GM18861 (cell line): ENCODE data around the gene C5orf15.
"Not testable (repeated sequence)": the region's sequence is repeated elsewhere in the genome, so short reads cannot be mapped to it uniquely, and the experiment has no call there.

ENCODE experiments used
- ATAC-seq: cut with Tn5 transposase; IDR thresholded peaks from one replicate; pipeline ENCODE4 v1.9.1; 2021; ENCODE audit not compliant: unreplicated experiment

Gene C5orf15

DNA sequence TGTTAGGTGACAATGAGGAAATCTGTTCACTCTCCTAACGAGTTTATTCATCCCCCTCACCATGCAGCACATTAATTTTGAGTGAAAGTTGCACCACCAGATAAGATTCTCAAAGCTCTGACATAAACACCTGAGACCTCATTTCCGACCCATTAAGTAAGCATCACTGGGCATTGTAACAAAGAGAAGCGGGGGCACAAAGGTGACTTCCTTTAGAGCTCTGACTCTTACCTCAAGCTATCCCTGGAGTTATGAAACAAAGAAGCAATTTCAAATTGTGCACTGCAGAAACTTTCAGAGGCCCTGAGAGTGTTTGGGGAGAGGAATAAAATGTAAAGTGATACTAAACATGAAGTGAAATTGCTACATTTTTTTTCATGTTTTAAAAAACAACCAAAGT lies 29.5 kb downstream of the C5orf15 start:
- peak; percentile 31 for ATAC-seq

DNA sequence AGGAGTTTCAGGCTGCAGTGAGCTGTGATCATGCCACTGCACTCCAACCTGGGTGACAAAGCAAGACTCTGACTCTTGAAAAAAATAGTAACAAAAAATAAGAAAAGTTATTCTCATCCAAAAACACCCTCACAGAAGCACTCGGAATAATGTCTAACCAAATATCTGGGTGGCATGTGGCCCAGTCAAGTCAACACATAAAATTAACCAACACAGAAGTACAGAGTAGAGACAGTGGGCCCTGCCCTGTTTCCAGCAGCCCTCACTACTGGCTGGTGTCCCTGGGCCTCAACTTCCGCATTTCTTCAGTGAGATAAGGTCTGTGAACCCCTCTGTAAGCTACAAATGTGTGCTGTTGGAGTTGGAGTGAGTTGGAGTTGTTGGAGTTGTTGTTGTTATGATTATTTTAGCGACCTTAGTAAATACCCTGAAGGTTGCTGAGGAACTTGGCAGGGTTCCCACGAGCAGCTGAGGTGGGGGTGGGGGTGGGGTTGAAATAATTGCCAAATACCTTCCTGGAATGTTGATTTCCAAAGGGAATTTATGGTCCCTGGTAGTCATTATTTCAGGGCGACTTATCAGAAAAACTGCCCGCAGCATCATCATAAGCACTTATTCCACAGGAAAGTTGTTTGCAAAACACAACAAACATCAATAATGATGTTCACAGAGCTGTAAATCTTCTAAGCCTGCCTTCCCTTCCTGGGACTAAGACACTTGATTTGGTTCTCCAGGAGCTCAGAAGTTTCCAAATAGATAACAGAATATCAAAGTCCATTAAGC lies 30.2 kb downstream of the C5orf15 start:
- ATAC-seq, result no peak

DNA sequence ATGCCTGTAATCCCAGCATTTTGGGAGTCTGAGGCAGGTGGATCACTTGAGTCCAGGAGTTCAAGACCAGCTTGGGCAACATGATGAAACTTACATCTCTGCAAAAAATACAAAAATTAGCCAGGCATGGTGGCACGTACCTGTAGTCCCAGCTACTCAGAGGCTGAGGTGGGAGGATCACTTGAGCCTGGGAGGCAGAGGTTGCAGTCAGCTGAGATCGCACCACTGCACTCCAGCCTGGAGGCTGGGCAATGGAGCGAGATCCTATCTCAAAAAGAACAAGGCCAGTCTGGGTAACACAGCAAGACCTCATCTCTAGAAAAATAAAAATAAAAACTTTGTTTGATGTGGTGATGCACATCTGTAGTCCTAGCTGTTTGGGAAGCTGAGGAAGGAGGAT lies 30.8 kb downstream of the C5orf15 start:
- ATAC-seq, result not testable (repeated sequence)

DNA sequence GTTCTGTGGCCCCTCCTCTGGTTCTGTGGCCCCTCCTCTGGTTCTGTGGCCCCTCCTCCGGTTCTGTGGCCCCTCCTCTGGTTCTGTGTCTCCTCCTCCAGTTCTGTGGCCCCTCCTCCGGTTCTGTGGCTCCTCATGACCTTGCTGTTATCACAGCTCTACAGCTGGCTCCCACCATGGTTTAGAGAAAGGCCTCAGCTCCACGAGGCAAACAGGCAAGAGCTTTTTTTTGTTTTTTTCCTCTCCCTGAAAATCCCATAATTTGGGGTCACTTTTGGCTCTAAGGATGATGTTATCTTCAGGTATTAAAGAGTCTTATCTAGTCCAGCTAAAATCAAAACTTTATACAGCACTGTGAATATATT lies 31.8 kb downstream of the C5orf15 start:
- no peak for ATAC-seq

DNA sequence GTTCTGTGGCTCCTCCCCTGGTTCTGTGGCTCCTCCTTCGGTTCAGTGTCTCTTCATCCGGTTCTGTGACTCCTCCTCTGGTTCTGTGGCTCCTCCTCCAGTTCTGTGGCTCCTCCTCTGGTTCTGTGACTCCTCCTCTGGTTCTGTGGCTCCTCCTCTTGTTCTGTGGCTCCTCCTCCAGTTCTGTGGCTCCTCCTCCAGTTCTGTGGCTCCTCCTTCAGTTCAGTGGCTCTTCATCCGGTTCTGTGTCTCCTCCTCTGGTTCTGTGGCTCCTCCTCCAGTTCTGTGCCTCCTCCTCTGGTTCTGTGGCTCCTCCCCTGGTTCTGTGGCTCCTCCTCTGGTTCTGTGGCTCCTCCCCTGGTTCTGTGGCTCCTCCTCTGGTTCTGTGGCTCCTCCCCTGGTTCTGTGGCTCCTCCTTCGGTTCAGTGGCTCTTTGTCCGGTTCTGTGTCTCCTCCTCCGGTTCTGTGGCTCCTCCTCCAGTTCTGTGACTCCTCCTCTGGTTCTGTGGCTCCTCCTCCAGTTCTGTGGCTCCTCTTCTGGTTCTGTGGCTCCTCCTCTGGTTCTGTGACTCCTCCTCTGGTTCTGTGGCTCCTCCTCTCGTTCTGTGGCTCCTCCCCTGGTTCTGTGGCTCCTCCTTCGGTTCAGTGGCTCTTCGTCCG lies 32.3 kb downstream of the C5orf15 start:
- ATAC-seq, result not testable (repeated sequence)

DNA sequence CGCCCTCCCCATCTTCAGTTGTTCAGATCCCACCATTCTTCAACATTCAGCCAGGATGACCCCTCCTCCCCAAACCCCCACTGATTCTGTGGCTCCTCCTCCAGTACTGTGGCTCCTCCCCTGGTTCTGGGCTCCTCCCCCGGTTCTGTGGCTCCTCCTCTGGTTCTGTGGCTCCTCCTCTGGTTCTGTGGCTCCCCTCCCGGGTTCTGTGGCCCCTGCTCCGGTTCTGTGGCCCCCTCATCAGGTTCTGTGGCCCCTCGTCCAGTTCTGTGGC lies 32.8 kb downstream of the C5orf15 start:
- no peak for ATAC-seq

DNA sequence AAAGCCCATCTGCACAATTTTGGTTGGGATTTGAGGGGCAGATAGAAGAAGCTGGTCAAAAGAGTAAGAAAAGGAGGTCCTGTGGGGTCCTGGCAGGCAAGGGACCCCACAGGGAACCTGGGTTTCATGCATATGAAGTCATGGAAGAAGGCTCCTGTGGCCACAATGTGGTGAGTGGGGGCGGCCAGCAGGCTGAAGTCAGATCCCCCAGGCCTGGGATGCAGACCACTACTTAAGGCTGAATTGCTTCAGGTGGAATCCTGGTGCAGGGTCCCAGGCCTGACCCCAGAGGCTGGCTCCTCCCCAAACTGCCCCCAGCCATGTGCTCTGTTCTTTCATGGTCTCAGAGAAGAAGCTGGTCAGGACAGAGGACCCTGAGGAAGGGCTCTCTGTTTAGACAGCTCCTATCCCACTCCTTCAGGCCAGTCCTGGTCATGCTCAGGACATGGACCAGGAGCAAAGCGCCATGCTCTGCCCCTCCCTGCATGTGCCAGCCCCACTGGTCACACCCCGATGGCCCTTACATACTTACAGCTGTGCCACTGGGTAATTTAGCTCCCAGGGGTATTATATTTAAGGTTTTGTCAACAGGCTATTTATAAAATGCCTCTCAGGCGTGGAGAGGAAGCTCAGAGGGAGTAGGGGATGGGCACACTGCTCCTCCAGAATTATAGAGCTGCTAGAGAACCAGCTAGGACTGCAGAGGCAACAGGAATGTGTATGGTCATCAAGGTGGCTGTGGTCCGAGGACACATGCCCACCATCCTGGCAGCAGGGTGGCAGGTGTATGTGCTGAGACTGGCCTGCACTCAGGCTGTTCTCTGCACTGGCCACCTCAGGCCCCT lies 33.4 kb downstream of the C5orf15 start:
- ATAC-seq, result peak; percentile 60

DNA sequence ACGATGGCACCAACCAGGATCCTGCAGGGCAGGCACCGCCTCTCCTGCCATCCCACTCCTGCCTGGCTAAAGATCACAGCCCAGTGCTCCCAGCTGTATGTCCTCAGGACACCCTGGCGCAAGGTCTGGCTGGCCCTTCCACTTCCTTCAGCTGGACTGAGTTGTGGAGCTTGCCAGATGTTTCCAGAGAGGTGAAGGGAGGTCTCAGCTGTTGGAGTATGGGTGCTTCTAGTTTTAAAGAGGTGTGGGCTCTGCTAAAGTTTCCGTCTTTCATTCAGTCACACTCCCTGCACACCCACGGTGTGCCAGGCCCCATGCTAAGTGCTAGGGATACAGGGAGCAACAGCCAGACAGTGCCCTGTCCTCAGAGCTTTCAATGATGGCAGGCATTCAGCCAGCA lies 34.1 kb downstream of the C5orf15 start:
- ATAC-seq, result no peak

DNA sequence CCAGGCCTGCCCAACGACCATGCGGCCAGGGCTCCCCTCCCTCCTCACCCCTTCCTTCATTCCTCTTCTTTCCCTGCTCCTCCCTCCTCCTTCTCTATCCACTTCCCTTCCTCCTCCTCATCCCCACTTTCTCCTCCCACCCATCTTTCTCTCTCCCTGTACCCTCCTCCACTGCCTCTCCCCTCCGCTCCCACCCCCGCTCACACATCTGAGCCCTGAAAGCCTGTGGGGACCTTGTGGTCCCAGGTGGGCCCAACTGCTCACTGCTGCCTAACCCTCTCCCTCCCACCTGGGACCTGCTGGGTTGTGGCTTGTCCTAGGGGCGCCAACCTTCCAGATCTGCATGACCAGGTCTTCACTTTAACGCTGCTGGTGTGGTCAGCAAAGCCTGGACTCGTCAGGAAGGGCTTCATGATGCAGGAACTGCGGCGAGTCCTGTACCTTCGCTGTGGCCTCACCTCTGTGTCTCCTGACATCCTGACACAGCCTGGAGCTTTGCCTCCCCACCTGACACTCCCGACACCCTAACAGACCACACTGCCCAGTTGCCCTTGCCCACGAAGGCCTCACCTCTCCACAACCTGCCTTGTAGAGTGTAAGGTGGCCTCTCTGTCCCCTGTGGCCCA lies 34.6 kb downstream of the C5orf15 start:
- no peak for ATAC-seq

DNA sequence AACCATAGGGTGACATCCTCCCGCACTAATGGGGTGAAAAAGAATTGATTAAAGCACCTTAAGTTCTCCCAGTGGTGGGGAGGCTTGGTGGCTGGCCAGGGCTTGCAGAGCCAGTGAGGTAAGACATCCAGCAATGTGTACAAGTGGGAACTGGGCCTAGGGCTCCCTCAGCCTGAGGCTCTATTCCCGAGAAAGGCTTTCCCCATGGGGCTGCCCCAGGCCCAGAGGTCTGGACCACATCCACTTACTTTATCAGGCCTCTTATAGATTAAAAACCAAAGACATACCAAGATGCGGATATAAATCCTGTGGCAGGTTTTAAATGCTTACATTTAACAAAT lies 35.3 kb downstream of the C5orf15 start:
- ATAC-seq, result no peak

DNA sequence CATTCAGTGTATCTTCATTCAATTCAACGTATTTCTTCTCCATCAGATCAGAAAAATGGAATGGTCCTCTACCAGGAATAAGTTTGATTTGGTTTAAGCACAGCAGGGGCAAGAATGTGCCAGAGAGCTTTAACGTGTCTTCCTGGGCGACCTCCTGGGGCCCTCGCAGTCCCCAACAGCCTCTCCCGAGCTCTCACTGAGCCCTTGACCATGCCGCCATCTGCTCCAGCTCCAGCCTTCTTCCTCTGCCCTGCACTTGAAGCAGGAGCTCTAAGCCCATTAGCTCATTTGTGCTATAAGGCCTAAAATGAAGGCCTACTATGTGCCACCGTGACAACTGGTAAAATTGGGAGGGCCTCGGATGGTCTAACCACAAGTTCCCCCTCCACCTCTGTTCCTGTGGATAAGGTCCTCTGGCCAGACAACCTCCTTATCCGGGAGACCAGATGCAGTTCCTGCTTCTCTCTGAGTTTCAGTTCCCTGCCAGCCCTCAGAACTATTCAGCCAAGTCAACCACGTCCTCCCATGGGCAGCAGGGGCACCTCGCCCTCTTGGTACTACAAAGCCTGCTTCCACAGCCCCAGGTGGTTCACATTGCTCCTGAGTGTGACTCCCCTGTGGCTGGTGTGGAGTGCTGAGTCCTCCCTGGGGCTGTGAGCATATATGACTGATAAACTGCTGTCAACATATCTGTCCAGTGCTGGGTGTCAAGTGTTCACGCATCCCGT lies 35.8 kb downstream of the C5orf15 start:
- no peak for ATAC-seq

DNA sequence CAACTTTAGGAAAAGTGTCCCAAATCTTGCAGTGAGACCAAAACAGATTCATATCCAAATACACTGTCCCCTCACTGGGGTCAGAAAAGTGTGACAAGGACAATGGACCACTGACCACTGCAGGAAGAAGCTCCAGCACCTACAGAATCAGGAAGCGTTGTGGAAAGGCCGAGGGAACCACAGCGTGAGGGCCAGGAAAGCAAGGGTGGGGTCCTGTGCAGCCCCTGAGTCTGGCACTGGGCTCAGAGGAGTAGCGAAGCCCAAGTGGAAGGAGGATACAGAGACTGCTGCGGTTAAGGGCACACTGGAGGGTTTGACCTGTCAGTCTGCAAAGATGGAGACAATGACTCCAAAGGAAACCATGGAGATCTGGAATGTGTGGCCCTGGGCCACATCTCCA lies 36.9 kb downstream of the C5orf15 start:
- no peak for ATAC-seq

DNA sequence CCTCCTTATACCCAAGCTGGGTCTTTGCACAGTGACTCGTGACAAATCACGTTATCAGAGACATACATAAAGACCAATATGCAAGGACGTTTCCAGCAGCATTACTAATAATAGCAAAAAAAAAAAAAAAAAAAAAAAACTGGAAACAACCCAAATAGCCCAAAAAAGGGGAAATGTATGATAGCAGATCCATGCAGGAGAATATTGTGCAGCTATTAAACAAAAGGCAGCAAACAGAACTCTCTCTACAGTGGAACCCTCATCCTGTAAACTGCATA lies 37.7 kb downstream of the C5orf15 start:
- no peak for ATAC-seq

DNA sequence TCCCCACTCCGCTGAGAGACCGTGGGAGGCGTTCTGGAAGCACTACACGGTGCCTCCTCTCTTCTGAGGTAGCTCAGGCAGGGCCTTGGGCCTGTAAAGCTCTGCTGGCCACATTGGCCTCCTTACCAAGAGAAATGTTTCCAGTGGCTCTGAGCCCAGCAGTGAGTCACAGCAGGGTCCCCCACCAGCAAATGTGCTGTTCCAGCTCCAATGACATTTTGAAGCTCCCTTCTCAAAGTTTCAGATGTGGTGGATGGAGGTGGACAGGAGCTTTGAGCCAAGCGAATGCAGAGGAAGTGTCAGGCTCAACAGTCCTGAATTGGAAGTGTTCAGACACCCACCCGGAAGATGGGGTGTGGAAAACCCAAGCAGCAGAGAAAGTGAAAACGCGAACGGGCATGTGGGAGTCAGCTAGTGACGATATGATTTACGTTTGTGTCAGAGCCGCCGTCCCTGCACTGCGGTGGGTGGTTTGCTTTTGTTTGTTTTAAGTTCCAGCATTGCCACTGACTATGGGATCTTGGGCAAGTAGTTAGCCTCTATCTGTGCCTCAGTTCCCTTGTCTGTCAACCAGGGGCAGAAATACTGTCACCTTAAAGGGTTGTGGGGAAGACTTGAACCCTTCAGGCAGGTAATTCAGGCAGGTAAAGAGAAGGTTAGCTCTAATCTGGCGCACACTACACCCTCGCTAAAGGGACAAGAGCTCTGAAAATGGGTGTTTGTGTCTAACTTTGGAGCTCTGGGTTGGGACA lies 38.2 kb downstream of the C5orf15 start:
- ATAC-seq, result peak; percentile 24

DNA sequence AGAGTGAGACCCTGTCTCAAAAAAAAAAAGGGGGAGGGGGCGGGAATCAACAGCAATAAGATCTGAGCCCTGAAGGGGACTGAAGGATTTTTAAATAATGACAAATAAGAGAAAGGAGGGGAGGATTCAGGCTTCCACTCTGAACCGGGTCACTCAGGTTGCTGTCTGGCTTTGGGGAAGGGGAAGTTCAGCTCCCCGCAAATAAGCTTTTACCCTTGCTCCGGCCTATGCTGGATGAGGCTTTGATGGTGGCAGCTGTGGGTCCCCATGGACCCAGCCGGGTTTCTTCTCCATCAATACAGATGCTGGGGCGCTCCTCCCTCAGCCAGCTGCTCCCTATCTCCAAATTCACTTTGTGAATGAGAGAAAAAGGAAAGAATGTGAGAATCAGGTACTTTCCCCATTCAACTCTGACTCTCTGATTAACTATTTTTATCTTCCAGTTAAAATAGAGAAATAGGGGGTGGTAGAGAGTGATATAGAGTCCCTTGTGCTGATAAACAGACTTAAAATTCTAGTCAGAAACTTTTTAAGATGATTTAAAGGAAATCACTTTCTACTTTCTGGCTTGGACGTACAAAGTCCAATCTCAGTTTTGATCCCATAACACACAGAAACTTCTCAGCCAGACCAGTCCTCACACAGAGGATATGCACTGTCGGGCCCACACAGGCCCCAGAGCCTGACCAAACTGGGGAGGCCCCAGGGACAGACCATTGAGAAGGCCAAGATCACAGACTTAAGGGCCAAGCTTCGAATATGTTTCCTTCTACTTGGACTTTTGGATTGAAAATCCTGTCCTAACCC lies 39.6 kb downstream of the C5orf15 start:
- peak; percentile 35 for ATAC-seq

DNA sequence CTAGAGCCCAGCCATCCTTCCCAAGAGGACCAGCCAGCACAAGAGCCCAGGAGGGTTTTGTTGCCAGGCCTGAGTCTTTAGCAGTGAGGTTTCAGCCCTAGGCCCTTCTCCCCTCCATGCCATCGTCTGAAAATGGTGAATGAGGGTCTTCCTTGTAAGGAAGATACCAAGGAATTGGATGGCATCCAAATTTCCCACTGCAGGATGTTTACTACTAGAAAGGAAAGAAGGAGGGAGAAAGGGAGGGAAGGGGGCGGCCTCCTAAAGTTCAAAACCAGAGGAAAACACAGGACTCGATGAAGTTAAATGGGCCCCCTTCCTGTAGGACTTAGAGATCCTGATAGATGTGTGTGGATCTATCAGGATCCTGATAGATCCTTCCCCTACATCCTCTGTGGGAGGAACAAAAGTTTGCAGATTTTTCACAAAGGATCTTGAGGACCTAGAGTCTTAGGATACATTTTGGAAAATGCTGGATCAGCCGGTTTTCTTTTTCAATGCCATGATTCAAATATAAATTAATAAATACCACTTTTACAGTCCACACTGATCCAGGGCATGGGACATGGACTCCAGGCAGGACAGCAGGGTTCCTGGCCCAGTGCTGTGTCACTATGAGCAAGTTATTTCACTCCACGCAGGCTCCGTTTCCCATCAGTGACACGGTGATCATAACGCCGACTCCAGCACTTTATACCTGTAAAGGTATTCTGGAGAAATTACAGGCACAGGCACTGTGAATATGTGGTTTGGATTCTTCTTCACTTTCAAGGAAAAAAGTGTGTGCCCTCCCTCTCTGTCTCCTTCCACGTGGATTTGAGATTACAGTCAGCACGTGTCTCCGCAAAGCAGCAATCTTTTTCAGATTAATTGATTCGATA lies 40.9 kb downstream of the C5orf15 start:
- no peak for ATAC-seq

DNA sequence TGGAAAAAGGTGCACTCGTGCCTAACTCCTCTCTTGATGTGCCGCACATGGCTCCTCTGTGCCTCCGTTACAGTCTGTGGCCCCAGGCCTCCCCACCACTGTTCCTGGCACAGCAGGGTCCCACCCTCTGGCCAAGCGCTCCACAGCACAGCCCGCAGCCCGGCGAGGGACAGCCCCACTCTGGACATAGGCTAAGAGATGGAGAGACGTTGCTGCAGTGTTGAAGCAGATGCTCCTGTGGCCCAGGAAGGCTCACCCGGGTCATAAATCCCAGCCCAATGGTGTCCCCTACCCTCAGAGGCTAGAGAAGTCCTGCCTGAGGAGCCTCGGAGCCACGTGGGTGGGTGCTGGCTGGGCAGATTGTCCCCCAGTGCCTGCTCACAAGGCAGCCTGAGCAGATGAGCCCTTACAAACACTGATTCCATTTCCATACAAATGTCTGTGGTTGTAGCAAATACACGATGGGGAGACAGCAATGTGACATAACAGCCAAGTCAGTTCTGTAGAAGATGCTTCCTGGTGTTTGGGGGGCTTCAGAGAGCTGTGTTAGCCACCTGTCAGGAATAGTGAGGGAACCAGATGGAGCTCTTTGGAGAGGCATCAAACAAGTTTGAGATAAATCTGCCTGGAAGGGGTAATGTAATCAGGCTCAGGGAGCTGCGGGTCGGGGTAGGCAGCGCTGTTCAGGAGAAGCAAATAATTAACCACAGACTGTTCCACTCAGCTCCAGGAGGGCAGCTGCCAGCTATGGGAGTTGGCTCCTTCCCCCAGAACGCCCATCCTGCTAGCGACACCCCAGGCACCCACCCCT lies 41.7 kb downstream of the C5orf15 start:
- no peak for ATAC-seq

DNA sequence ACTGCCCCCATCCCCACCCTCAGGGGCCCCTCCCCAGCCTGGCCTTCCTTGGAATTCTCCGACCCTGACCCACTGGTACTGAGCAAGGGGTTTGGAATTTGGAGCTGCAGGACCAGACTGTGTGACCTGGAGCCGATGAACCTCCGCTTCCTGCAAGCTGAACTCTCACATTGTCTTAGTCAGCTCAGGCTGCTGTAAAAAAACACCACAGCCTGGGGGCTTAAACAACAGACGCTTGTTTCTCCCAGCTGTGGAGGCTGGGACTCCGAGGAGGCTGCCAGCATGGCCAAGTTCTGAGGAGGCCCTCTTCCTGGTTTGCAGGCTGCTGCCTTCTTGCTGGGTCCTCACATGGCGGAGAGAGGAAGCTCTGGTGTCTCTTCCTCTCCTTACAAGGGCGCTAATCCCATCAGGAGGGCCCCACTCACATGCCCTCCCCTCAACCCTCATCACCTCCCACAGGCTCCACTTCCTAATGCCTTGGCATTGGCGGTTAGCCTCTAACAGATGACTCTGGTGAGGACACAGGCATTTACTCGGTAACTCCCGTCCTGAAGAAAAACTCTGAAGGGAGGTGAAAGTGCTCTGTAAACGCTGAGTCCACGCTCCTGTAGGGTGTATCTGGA lies 42.4 kb downstream of the C5orf15 start:
- no peak for ATAC-seq
